Activated CD8-positive, alpha-beta T cell treated with anti-CD3 and anti-CD28 coated beads, Interleukin-2, amount 10 ng/mL, durations not matched to agents 7 days and 5 days (primary cell): ENCODE measurements around the gene SOX5. TPM values are rescaled to one million over a fixed set of nuclear protein-coding genes. Genes with fewer than 3 reads are reported as not detected.

Experiments used
- ATAC-seq: fragments of 150-1000 bp; cut with Tn5 transposase; one replicate; pipeline ENCODE4 v1.10.0; 2021; ENCODE audit warnings: moderate library complexity
- CTCF ChIA-PET: fragments of 350-600 bp; sonication (Branson Sonifier 250); formaldehyde crosslinking; loops from one replicate; lab custom pipeline; 2021; ENCODE audit warnings: antibody characterized with exemption; lab: Charles Lee
- POLR2A ChIA-PET: fragments of 350-600 bp; sonication (Branson Sonifier 250); formaldehyde crosslinking; loops from one replicate; lab custom pipeline; 2021; ENCODE audit warnings: antibody characterized with exemption; lab: Charles Lee
- DNase-seq: peaks from one replicate; pipeline ENCODE4 v3.0.0-alpha.2; 2020
- H3K27ac Mint-ChIP-seq: one replicate; pipeline ENCODE4 v1.8.0; 2021; ENCODE audit warnings: mild to moderate bottlenecking, mixed read lengths
- H3K27me3 Mint-ChIP-seq: one replicate; pipeline ENCODE4 v1.8.0; 2021; ENCODE audit warnings: low read depth, mixed read lengths
- H3K36me3 Mint-ChIP-seq: one replicate; pipeline ENCODE4 v1.8.0; 2021; ENCODE audit warnings: low read depth, mixed read lengths
- H3K4me1 Mint-ChIP-seq: one replicate; pipeline ENCODE4 v1.8.0; 2021; ENCODE audit warnings: low read depth, mixed read lengths
- H3K4me3 Mint-ChIP-seq: one replicate; pipeline ENCODE4 v1.8.0; 2021; ENCODE audit warnings: mild to moderate bottlenecking, mixed read lengths
- H3K9me3 Mint-ChIP-seq: one replicate; pipeline ENCODE4 v1.8.0; 2022; ENCODE audit warnings: mixed read lengths; ENCODE audit not compliant: insufficient read depth
- total RNA-seq, 2 experiments: library from RNA; stranded (reverse); gene quantifications; one replicate each; pipeline ENCODE4 v1.2.3, GENCODE V29; 2021

Gene SOX5
- total RNA-seq, 2 experiments from 2014 or later, result not detected

GRCh38 chr12:23771240-23771949 is 178.1 kb downstream of the SOX5 start:
- no peak overlapping the region for H3K27ac Mint-ChIP-seq
- no peaks in the 10 kb centered on the region for H3K36me3 Mint-ChIP-seq
- DNase-seq (no peak), ATAC-seq (no peak)
- POLR2A ChIA-PET, result no interaction called here
- no peaks in the 10 kb centered on the region for H3K4me1 Mint-ChIP-seq
- CTCF ChIA-PET, result no interaction called here
- no peaks in the 10 kb centered on the region for H3K27me3 Mint-ChIP-seq
- H3K9me3 Mint-ChIP-seq, result peaks cover 2% of the 10 kb centered on the region
- H3K4me3 Mint-ChIP-seq, result no peak overlapping the region

GRCh38 chr12:23770202-23770938 is 179.1 kb downstream of the SOX5 start:
- ATAC-seq (no peak), DNase-seq (no peak)
- Mint-ChIP-seq H3K36me3 (no peaks in the 10 kb centered on the region), H3K27me3 (no peaks in the 10 kb centered on the region), H3K27ac (no peak overlapping the region), H3K9me3 (peaks cover 2% of the 10 kb centered on the region), H3K4me1 (no peaks in the 10 kb centered on the region), H3K4me3 (no peak overlapping the region)
- POLR2A ChIA-PET, result no interaction called here
- CTCF ChIA-PET, result no interaction called here

- DNase-seq (no peak), ATAC-seq (no peak)
- no peaks in the 10 kb centered on the region for H3K36me3 Mint-ChIP-seq
- ChIA-PET POLR2A (no interaction called here), CTCF (no interaction called here)
- peaks cover 2% of the 10 kb centered on the region for H3K9me3 Mint-ChIP-seq
- H3K4me1 Mint-ChIP-seq, result no peaks in the 10 kb centered on the region
- H3K27ac Mint-ChIP-seq, result no peak overlapping the region
- H3K4me3 Mint-ChIP-seq, result no peak overlapping the region
- H3K27me3 Mint-ChIP-seq, result no peaks in the 10 kb centered on the region
These were observed 181.6 kb downstream of the SOX5 start for GRCh38 chr12:23767834-23768233.

- ChIA-PET CTCF (no interaction called here), POLR2A (no interaction called here)
- Mint-ChIP-seq H3K27ac (no peak overlapping the region), H3K4me1 (no peaks in the 10 kb centered on the region), H3K9me3 (peaks cover 2% of the 10 kb centered on the region), H3K27me3 (no peaks in the 10 kb centered on the region), H3K4me3 (no peak overlapping the region), H3K36me3 (no peaks in the 10 kb centered on the region)
- DNase-seq (no peak), ATAC-seq (no peak)
These were observed 185.7 kb downstream of the SOX5 start for GRCh38 chr12:23763724-23764123.

GRCh38 chr12:23760495-23760894 is 189.0 kb downstream of the SOX5 start:
- H3K36me3 Mint-ChIP-seq, result no peaks in the 10 kb centered on the region
- ATAC-seq (no peak), DNase-seq (no peak)
- CTCF ChIA-PET, result no interaction called here
- no peak overlapping the region for H3K27ac Mint-ChIP-seq
- H3K4me3 Mint-ChIP-seq, result no peak overlapping the region
- no peaks in the 10 kb centered on the region for H3K27me3 Mint-ChIP-seq
- no peaks in the 10 kb centered on the region for H3K4me1 Mint-ChIP-seq
- H3K9me3 Mint-ChIP-seq, result no peaks in the 10 kb centered on the region
- POLR2A ChIA-PET, result no interaction called here

- POLR2A ChIA-PET, result no interaction called here
- H3K27ac Mint-ChIP-seq, result no peak overlapping the region
- no peak for DNase-seq
These were observed 190.9 kb downstream of the SOX5 start for GRCh38 chr12:23758608-23759007.

GRCh38 chr12:23757541-23757962 is 191.9 kb downstream of the SOX5 start:
- Mint-ChIP-seq H3K27me3 (no peaks in the 10 kb centered on the region), H3K9me3 (no peaks in the 10 kb centered on the region), H3K4me3 (no peak overlapping the region), H3K36me3 (no peaks in the 10 kb centered on the region), H3K4me1 (no peaks in the 10 kb centered on the region), H3K27ac (no peak overlapping the region)
- CTCF ChIA-PET, result no interaction called here
- ATAC-seq (no peak), DNase-seq (no peak)
- POLR2A ChIA-PET, result no interaction called here

More at GRCh38 chr12:23758608-23759007, 190.9 kb downstream of the SOX5 start:
- no peaks in the 10 kb centered on the region for H3K27me3 Mint-ChIP-seq
- H3K4me1 Mint-ChIP-seq, result no peaks in the 10 kb centered on the region
- H3K4me3 Mint-ChIP-seq, result no peak overlapping the region
- CTCF ChIA-PET, result no interaction called here
- no peaks in the 10 kb centered on the region for H3K9me3 Mint-ChIP-seq
- H3K36me3 Mint-ChIP-seq, result no peaks in the 10 kb centered on the region
- ATAC-seq, result no peak

GRCh38 chr12:23756416-23756815 is 193.1 kb downstream of the SOX5 start:
- no peaks in the 10 kb centered on the region for H3K4me1 Mint-ChIP-seq
- no peak overlapping the region for H3K4me3 Mint-ChIP-seq
- no peak for DNase-seq
- no peaks in the 10 kb centered on the region for H3K9me3 Mint-ChIP-seq
- CTCF ChIA-PET, result no interaction called here
- no peak for ATAC-seq
- H3K27me3 Mint-ChIP-seq, result no peaks in the 10 kb centered on the region
- no peak overlapping the region for H3K27ac Mint-ChIP-seq
- H3K36me3 Mint-ChIP-seq, result no peaks in the 10 kb centered on the region
- POLR2A ChIA-PET, result no interaction called here

GRCh38 chr12:23753628-23754365 is 195.7 kb downstream of the SOX5 start:
- Mint-ChIP-seq H3K9me3 (no peaks in the 10 kb centered on the region), H3K4me1 (no peaks in the 10 kb centered on the region), H3K27me3 (no peaks in the 10 kb centered on the region), H3K36me3 (no peaks in the 10 kb centered on the region), H3K27ac (no peak overlapping the region), H3K4me3 (no peak overlapping the region)
- POLR2A ChIA-PET, result no interaction called here
- no peak for ATAC-seq
- CTCF ChIA-PET, result no interaction called here
- DNase-seq, result no peak

- Mint-ChIP-seq H3K9me3 (no peaks in the 10 kb centered on the region), H3K4me3 (no peak overlapping the region), H3K36me3 (no peaks in the 10 kb centered on the region), H3K4me1 (no peaks in the 10 kb centered on the region), H3K27me3 (no peaks in the 10 kb centered on the region), H3K27ac (no peak overlapping the region)
- no peak for ATAC-seq
- CTCF ChIA-PET, result no interaction called here
- POLR2A ChIA-PET, result no interaction called here
- DNase-seq, result no peak
These were observed 197.2 kb downstream of the SOX5 start for GRCh38 chr12:23752245-23752644.

GRCh38 chr12:23751641-23752040 is 197.8 kb downstream of the SOX5 start:
- POLR2A ChIA-PET, result no interaction called here
- DNase-seq (no peak), ATAC-seq (no peak)
- Mint-ChIP-seq H3K9me3 (no peaks in the 10 kb centered on the region), H3K4me1 (no peaks in the 10 kb centered on the region), H3K27ac (no peak overlapping the region), H3K27me3 (no peaks in the 10 kb centered on the region), H3K4me3 (no peak overlapping the region), H3K36me3 (no peaks in the 10 kb centered on the region)
- CTCF ChIA-PET, result no interaction called here

GRCh38 chr12:23750923-23751322 is 198.5 kb downstream of the SOX5 start:
- H3K36me3 Mint-ChIP-seq, result no peaks in the 10 kb centered on the region
- ChIA-PET CTCF (no interaction called here), POLR2A (no interaction called here)
- no peaks in the 10 kb centered on the region for H3K4me1 Mint-ChIP-seq
- no peaks in the 10 kb centered on the region for H3K9me3 Mint-ChIP-seq
- no peaks in the 10 kb centered on the region for H3K27me3 Mint-ChIP-seq
- ATAC-seq (no peak), DNase-seq (no peak)
- H3K27ac Mint-ChIP-seq, result no peak overlapping the region
- H3K4me3 Mint-ChIP-seq, result no peak overlapping the region
